ENCODE measurements around the gene CD300LB.

DNA sequence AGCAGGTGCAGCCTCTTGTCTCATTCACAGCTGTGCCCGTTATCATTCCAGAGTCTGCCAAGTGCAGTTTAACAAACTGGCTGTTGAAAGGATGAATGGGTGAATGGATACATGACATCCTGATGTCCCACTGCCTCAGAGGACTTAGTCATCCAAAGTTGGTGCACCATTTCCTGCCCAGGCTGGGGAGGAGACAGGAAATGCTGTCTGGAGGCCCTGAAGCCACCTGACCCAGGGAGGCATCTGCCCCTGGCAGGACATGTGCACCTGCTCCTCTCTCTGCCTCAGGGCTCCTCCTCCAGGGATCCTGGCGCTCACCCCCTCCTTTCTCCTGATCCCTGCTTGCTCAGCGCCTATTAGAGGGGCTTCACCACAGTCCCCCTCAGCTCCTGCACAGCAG, 16.5 kb upstream of the CD300LB start:
- TF ChIP-seq, protein P1, sequence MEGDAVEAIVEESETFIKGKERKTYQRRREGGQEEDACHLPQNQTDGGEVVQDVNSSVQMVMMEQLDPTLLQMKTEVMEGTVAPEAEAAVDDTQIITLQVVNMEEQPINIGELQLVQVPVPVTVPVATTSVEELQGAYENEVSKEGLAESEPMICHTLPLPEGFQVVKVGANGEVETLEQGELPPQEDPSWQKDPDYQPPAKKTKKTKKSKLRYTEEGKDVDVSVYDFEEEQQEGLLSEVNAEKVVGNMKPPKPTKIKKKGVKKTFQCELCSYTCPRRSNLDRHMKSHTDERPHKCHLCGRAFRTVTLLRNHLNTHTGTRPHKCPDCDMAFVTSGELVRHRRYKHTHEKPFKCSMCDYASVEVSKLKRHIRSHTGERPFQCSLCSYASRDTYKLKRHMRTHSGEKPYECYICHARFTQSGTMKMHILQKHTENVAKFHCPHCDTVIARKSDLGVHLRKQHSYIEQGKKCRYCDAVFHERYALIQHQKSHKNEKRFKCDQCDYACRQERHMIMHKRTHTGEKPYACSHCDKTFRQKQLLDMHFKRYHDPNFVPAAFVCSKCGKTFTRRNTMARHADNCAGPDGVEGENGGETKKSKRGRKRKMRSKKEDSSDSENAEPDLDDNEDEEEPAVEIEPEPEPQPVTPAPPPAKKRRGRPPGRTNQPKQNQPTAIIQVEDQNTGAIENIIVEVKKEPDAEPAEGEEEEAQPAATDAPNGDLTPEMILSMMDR (IDR thresholded peaks at IDR 0.05; ENCODE audit: low read depth, low read length, poor library complexity, severe bottlenecking), result no peak
- no peak for TF ChIP-seq EZH2phosphoT487 (IDR thresholded peaks at IDR 0.05; ENCODE audit: borderline replicate concordance, low read length)

Measured in DOHH2 (cell line).